Effector memory CD4-positive, alpha-beta T cell (primary cell): ENCODE measurements around the gene MCUR1.

Source experiments
- DNase-seq, 3 donors: peaks; one replicate each; pipeline ENCODE4 v3.0.0-alpha.2; 2020
- H3K27ac ChIP-seq: 2 replicates; pipeline ENCODE4 v1.7.0; 2013; ENCODE audit warnings: mild to moderate bottlenecking, low read length, moderate library complexity; ENCODE audit not compliant: insufficient read depth, poor library complexity, severe bottlenecking
- H3K27me3 ChIP-seq: replicated peaks from 2 replicates; pipeline ENCODE4 v1.7.0; 2013; ENCODE audit warnings: mild to moderate bottlenecking, low read length; ENCODE audit not compliant: insufficient read depth, control insufficient read depth, poor library complexity, severe bottlenecking
- H3K36me3 ChIP-seq: 2 replicates; pipeline ENCODE4 v1.7.0; 2013; ENCODE audit warnings: mild to moderate bottlenecking, low read length, moderate library complexity; ENCODE audit not compliant: control insufficient read depth, insufficient read depth
- H3K4me1 ChIP-seq: 2 replicates; pipeline ENCODE4 v1.7.0; 2013; ENCODE audit warnings: low read length, mild to moderate bottlenecking; ENCODE audit not compliant: control insufficient read depth, insufficient read depth, poor library complexity, severe bottlenecking
- H3K4me3 ChIP-seq: 2 replicates; pipeline ENCODE4 v1.7.0; 2013; ENCODE audit warnings: low read length, low read depth, mild to moderate bottlenecking; ENCODE audit not compliant: insufficient read depth, poor library complexity, severe bottlenecking
- H3K9me3 ChIP-seq: 2 replicates; pipeline ENCODE4 v1.7.0; 2013; ENCODE audit warnings: mild to moderate bottlenecking, low read length, moderate library complexity; ENCODE audit not compliant: control insufficient read depth

MCUR1 gene

GRCh38 chr6:13743736-13744127, 70.6 kb downstream of the MCUR1 start:
- H3K36me3 ChIP-seq, result no peaks in the 10 kb centered on the region
- H3K27ac ChIP-seq, result no peak overlapping the region
- H3K4me1 ChIP-seq, result no peaks in the 10 kb centered on the region
- H3K9me3 ChIP-seq, result no peaks in the 10 kb centered on the region
- H3K4me3 ChIP-seq, result no peak overlapping the region
- no peaks in the 10 kb centered on the region for H3K27me3 ChIP-seq
- no peak for DNase-seq

DNA sequence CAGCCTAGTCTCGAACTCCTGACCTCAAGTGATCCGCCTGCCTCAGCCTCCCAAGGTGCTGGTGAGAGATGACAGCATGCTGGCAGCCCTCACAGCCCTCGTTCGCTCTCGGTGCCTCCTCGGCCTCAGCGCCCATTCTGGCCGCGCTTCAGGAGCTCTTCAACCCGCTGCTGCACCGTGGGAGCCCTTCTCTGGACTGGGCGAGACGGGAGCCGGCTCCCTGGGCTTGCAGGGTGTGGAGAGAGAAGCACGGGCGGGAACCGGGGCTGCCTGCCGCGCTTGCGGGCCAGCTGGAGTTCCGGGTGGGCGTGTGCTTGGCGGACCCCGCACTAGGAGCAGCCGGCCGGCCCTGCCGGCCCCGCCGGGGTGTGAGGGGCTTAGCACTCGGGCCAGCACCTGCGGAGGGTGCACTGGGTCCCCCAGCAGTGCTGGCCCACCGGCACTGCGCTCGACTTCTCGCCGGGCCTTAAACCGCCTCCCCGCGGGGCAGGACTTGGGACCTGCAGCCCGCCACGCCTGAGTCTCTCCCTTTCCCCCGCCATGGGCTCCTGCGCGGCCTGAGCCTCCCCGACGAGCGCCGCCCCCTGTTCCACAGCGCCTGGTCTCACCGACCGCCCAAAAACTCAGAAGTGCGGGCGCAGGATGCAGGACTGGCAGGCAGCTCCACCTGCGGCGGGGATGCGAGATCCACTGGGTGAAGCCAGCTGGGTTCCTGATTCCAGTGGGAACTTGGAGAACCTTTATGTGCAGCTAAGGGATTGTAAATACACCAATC, 71.2 kb downstream of the MCUR1 start:
- no peaks in the 10 kb centered on the region for H3K9me3 ChIP-seq
- no peak overlapping the region for H3K27ac ChIP-seq
- no peaks in the 10 kb centered on the region for H3K36me3 ChIP-seq
- H3K4me1 ChIP-seq, result no peaks in the 10 kb centered on the region
- DNase-seq, result no peak
- H3K27me3 ChIP-seq, result no peaks in the 10 kb centered on the region
- no peak overlapping the region for H3K4me3 ChIP-seq

DNA sequence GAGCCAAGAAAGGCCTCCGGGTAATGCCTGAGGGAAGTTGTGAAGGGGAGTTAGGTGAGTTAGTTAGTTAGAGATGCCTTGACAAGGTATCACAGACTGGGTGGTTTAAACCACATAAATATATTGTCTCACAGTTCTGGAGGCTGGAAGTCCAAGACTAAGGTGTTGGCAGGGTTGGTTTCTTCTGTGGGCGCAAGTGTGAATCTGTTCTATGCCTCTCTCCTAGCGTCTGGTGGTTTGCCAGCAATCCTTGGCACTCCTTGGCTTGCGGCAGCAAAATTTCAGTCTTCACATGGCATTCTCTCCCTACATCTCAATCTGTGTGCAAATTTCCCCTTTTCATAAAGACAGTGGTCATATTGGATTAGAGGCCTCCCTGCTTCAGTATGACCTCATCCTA, 73.0 kb downstream of the MCUR1 start:
- H3K4me3 ChIP-seq, result no peak overlapping the region
- H3K36me3 ChIP-seq, result no peaks in the 10 kb centered on the region
- H3K9me3 ChIP-seq, result no peaks in the 10 kb centered on the region
- DNase-seq, result no peak
- H3K27ac ChIP-seq, result no peak overlapping the region
- H3K27me3 ChIP-seq, result no peaks in the 10 kb centered on the region
- H3K4me1 ChIP-seq, result no peaks in the 10 kb centered on the region
